Stimulated activated CD4-positive, alpha-beta T cell treated with anti-CD3 and anti-CD28 coated beads, TNF-alpha, amount 100 ng/mL, for 48 hours (primary cell): ENCODE measurements around the gene TRIM69.
"Not testable (repeated sequence)": the region's sequence is repeated elsewhere in the genome, so short reads cannot be mapped to it uniquely, and the experiment has no call there.

Experiments
- DNase-seq, 3 donors: peaks; one replicate each; pipeline ENCODE4 v3.0.0-alpha.2; 2020; ENCODE audit warnings: low read depth in 3 of 3

TRIM69 gene

GRCh38 chr15:44736181-44736765, at the start of gene TRIM69:
Gene TRIM69, plus strand, starts transcription at chr15:44736528. Its CDS starts 177 bp downstream, at chr15:44736705.
- no peak for DNase-seq

GRCh38 chr15:44689318-44689717, 47.0 kb upstream of the TRIM69 start:
- not testable (repeated sequence) for DNase-seq

- DNase-seq, result not testable (repeated sequence)
These were observed 46.1 kb upstream of the TRIM69 start for GRCh38 chr15:44690245-44690644.

- no peak for DNase-seq
These were observed 43.7 kb upstream of the TRIM69 start for GRCh38 chr15:44692659-44693058.

- DNase-seq, result no peak
These were observed 41.9 kb upstream of the TRIM69 start for GRCh38 chr15:44694416-44694815.

GRCh38 chr15:44695294-44695693, 41.0 kb upstream of the TRIM69 start:
- no peak for DNase-seq

GRCh38 chr15:44697014-44697413, 39.3 kb upstream of the TRIM69 start:
- DNase-seq, result no peak

GRCh38 chr15:44698641-44699040, 37.7 kb upstream of the TRIM69 start:
- DNase-seq, result no peak

- DNase-seq, result not testable (repeated sequence)
These were observed 35.7 kb upstream of the TRIM69 start for GRCh38 chr15:44700676-44701075.

- no peak for DNase-seq
These were observed 30.3 kb upstream of the TRIM69 start for GRCh38 chr15:44705986-44706385.

GRCh38 chr15:44706401-44706800, 29.9 kb upstream of the TRIM69 start:
- no peak for DNase-seq

GRCh38 chr15:44706946-44707636, 29.2 kb upstream of the TRIM69 start:
- no peak for DNase-seq

GRCh38 chr15:44710236-44711095, 25.9 kb upstream of the TRIM69 start:
- no peak for DNase-seq

GRCh38 chr15:44711096-44711742, 25.1 kb upstream of the TRIM69 start, which contains the start of the genes B2M and PATL2:
Gene B2M, plus strand, starts transcription at chr15:44711517. Its CDS starts 30 bp downstream, at chr15:44711547.
Gene PATL2, minus strand, starts transcription at chr15:44711323. Its CDS starts 34,833 bp downstream, at chr15:44676490.
- DNase-seq, result peak; percentile 86 to 93 (median 92)

GRCh38 chr15:44711743-44712345, 24.5 kb upstream of the TRIM69 start:
- no peak for DNase-seq

- peak in 1 of 3 donors; percentile 46 for DNase-seq
These were observed 23.9 kb upstream of the TRIM69 start for GRCh38 chr15:44712346-44713005.

- DNase-seq, result no peak
These were observed 23.0 kb upstream of the TRIM69 start for GRCh38 chr15:44713006-44713966.

GRCh38 chr15:44715142-44715796, 21.1 kb upstream of the TRIM69 start:
- DNase-seq, result no peak

- no peak for DNase-seq
These were observed 20.5 kb upstream of the TRIM69 start for GRCh38 chr15:44715797-44716334.
